Gastrocnemius medialis (tissue), 4 donors: Measurements from ENCODE around the gene CYP3A5. TPM values are rescaled to one million over a fixed set of nuclear protein-coding genes. Genes with fewer than 3 reads are reported as not detected.
"Not testable (repeated sequence)": the region's sequence is repeated elsewhere in the genome, so short reads cannot be mapped to it uniquely, and the experiment has no call there.

Experiments
- ATAC-seq, 2 donors: fragments of 150-250 bp; one replicate each; pipeline ENCODE4 v1.9.1; 2016
- DNase-seq, 2 donors: peaks; one replicate each; pipeline ENCODE4 v3.0.0-alpha.2; 2019
- H3K27ac ChIP-seq, 4 donors: fragments of 200-600 bp; sonication (generic); 1 replicate in 1 of 4; 2 replicates in 3 of 4; pipeline ENCODE4 v1.5.1; 2016 to 2018; ENCODE audit warnings: mild to moderate bottlenecking in 2 of 4, moderate library complexity in 1 of 4
- H3K27me3 ChIP-seq, 3 donors: fragments of 200-600 bp; sonication (generic) in 2 of 3; 1 replicate in 1 of 3; 2 replicates in 2 of 3; pipeline versions ENCODE4 v1.5.1 to v1.6.0; 2016 to 2019; ENCODE audit warnings: mild to moderate bottlenecking in 1 of 3, moderate library complexity in 1 of 3
- H3K36me3 ChIP-seq, 2 donors: fragments of 200-600 bp; sonication (generic) in 1 of 2; one replicate each; pipeline ENCODE4 v1.5.1; 2017 to 2018
- H3K4me1 ChIP-seq, 2 donors: fragments of 200-600 bp; sonication (generic) in 1 of 2; one replicate each; pipeline ENCODE4 v1.5.1; 2016 to 2017; ENCODE audit warnings: mild to moderate bottlenecking in 2 of 2
- H3K4me3 ChIP-seq, 4 donors: fragments of 200-600 bp; sonication (generic) in 3 of 4; 1 replicate in 1 of 4; 2 replicates in 3 of 4; pipeline ENCODE4 v1.5.1; 2016 to 2019; ENCODE audit warnings: mild to moderate bottlenecking in 2 of 4
- H3K9me3 ChIP-seq, 3 donors: fragments of 200-600 bp; sonication (generic) in 2 of 3; 1 replicate in 1 of 3; 2 replicates in 2 of 3; pipeline ENCODE4 v1.5.1; 2016 to 2019
- CTCF ChIP-seq, 5 experiments: fragments of 450-650 bp in 3 of 5; fragments of 200-600 bp in 2 of 5; sonication (generic) in 2 of 5; IDR thresholded peaks in 4 of 5; conservative IDR thresholded peaks in 1 of 5; 1 replicate in 4 of 5; 2 replicates in 1 of 5; pipeline ENCODE4 v1.5.1; 2016 to 2019; ENCODE audit warnings: antibody characterized with exemption in 5 of 5, mild to moderate bottlenecking in 3 of 5, moderate library complexity in 3 of 5
- POLR2A ChIP-seq, 2 donors: fragments of 450-650 bp; IDR thresholded peaks; one replicate each; pipeline ENCODE4 v1.6.1; 2017; ENCODE audit warnings: antibody characterized with exemption in 2 of 2, mild to moderate bottlenecking in 2 of 2, moderate library complexity in 2 of 2
- in situ Hi-C, 4 donors: fragments of 200-750 bp; cut with MboI; loops; one replicate each; pipeline versions ENCODE4 v1.15.0 to v1.8.0; 2017; ENCODE audit warnings: low sequenced_read_pairs in 4 of 4
- intact Hi-C: fragments of 100-400 bp; cut with DNase I; formaldehyde crosslinking; loops from one replicate; pipeline ENCODE4 v1.15.1; 2023; ENCODE audit warnings: low total_unique reads
- total RNA-seq, 4 donors: library from RNA; depleted of rRNA; stranded (reverse); fragments of >200 nt; gene quantifications; one replicate each; pipeline versions ENCODE4 v1.1.0 to v1.2.3, GENCODE V29; 2016

CYP3A5 gene
- total RNA-seq = 1 to 10 TPM in 2 of 4 donors, under 1 TPM in 1, not detected in 1; 0.70 to 9.2 (median 1.8) TPM

GRCh38 chr7:99679400-99680191, at the start of gene CYP3A5:
Gene CYP3A5 (minus strand): TSS chr7:99679996. CDS start chr7:99679896, 100 bp downstream.
- DNase-seq = peak; percentile 25 to 56

GRCh38 chr7:99728615-99729014, 48.8 kb upstream of the CYP3A5 start:
- in situ Hi-C loops = no loop called here
- Histone ChIP-seq H3K27me3 (no peaks in the 10 kb centered on the region), H3K36me3 (no peaks in the 10 kb centered on the region), H3K4me3 (no peak overlapping the region), H3K9me3 (no peaks in the 10 kb centered on the region), H3K27ac (no peak overlapping the region), H3K4me1 (no peaks in the 10 kb centered on the region)
- TF ChIP-seq POLR2A (IDR thresholded peaks at IDR 0.05) (no peak), CTCF (IDR thresholded peaks at IDR 0.05 in 4 of 5, conservative IDR thresholded peaks at IDR 0.05 in 1 of 5) (no peak)
- intact Hi-C loops = no loop called here
- ATAC-seq (no peak), DNase-seq (no peak)

More at GRCh38 chr7:99679400-99680191, at the start of gene CYP3A5:
- no peaks in the 10 kb centered on the region for H3K36me3 ChIP-seq
- in situ Hi-C loops = no loop called here
- no peak within 1 kb of the TSS for H3K4me3 ChIP-seq
- H3K9me3 ChIP-seq = no peaks in the 10 kb centered on the region
- intact Hi-C loops = no loop called here
- H3K27me3 ChIP-seq = no peaks in the 10 kb centered on the region
- peak; percentile 86 to 90 for ATAC-seq
- H3K4me1 ChIP-seq = peaks cover 7% of the 10 kb centered on the region in 2 donors
- TF ChIP-seq CTCF (IDR thresholded peaks at IDR 0.05 in 4 of 5, conservative IDR thresholded peaks at IDR 0.05 in 1 of 5) (no peak), POLR2A (IDR thresholded peaks at IDR 0.05) (no peak)
- H3K27ac ChIP-seq = peak within 1 kb of the TSS in 1 of 4 donors; percentile 29

GRCh38 chr7:99723201-99723600, 43.4 kb upstream of the CYP3A5 start:
- intact Hi-C loops, in situ Hi-C loops, H3K4me1 ChIP-seq, ATAC-seq, H3K27ac ChIP-seq, H3K36me3 ChIP-seq, H3K9me3 ChIP-seq, DNase-seq, H3K27me3 ChIP-seq, H3K4me3 ChIP-seq: not testable (repeated sequence)

- Histone ChIP-seq H3K36me3 (no peaks in the 10 kb centered on the region), H3K27ac (no peak overlapping the region), H3K9me3 (no peaks in the 10 kb centered on the region), H3K4me3 (no peak overlapping the region), H3K27me3 (no peaks in the 10 kb centered on the region), H3K4me1 (no peaks in the 10 kb centered on the region)
- intact Hi-C loops (no loop called here), in situ Hi-C loops (no loop called here)
- ATAC-seq = no peak
- no peak for DNase-seq
- TF ChIP-seq CTCF (IDR thresholded peaks at IDR 0.05 in 4 of 5, conservative IDR thresholded peaks at IDR 0.05 in 1 of 5) (no peak), POLR2A (IDR thresholded peaks at IDR 0.05) (no peak)
Observed at GRCh38 chr7:99720800-99721595, 41.2 kb upstream of the CYP3A5 start.
